Naive B cell (primary cell): ENCODE data around the gene OR4K14. TPM values are rescaled to one million over a fixed set of nuclear protein-coding genes. Genes with fewer than 3 reads are reported as not detected.
"Not testable (repeated sequence)": the region's sequence is repeated elsewhere in the genome, so short reads cannot be mapped to it uniquely, and the experiment has no call there.

Experiments used
- ATAC-seq, 2 donors: fragments of 150-1000 bp; cut with Tn5 transposase; 2 replicates each; pipeline ENCODE4 v1.10.0; 2021; ENCODE audit warnings: low read depth in 2 of 2, mild to moderate bottlenecking in 2 of 2, moderate library complexity in 2 of 2
- DNase-seq: peaks from one replicate; pipeline ENCODE4 v3.0.0; 2022
- H3K27ac Mint-ChIP-seq, 6 donors: one replicate each; pipeline ENCODE4 v1.8.0; 2020 to 2022; ENCODE audit warnings: mild to moderate bottlenecking in 6 of 6, mixed read lengths in 6 of 6, moderate library complexity in 5 of 6, inconsistent platforms in 2 of 6
- H3K27me3 Mint-ChIP-seq, 3 donors: one replicate each; pipeline ENCODE4 v1.8.0; 2021 to 2022; ENCODE audit warnings: mixed read lengths in 3 of 3, mild to moderate bottlenecking in 1 of 3
- H3K36me3 Mint-ChIP-seq, 2 donors: one replicate each; pipeline ENCODE4 v1.8.0; 2020 to 2022; ENCODE audit warnings: mixed read lengths in 2 of 2, inconsistent platforms in 1 of 2, mild to moderate bottlenecking in 1 of 2
- H3K4me1 Mint-ChIP-seq, 3 donors: one replicate each; pipeline ENCODE4 v1.8.0; 2020 to 2022; ENCODE audit warnings: mixed read lengths in 3 of 3, inconsistent platforms in 1 of 3, mild to moderate bottlenecking in 1 of 3, moderate library complexity in 1 of 3
- H3K4me3 Mint-ChIP-seq, 8 donors: one replicate each; pipeline ENCODE4 v1.8.0; 2020 to 2022; ENCODE audit warnings: mild to moderate bottlenecking in 8 of 8, mixed read lengths in 8 of 8, moderate library complexity in 8 of 8, inconsistent platforms in 2 of 8
- H3K9me3 Mint-ChIP-seq, 7 donors: one replicate each; pipeline ENCODE4 v1.8.0; 2020 to 2022; ENCODE audit warnings: mixed read lengths in 7 of 7, mild to moderate bottlenecking in 5 of 7, inconsistent platforms in 2 of 7, moderate library complexity in 1 of 7
- polyA plus RNA-seq, 6 donors: library from polyadenylated mRNA; unstranded; fragments of 300-500 nt; fragmentation: Illumina TruSeq; gene quantifications; one replicate each; pipeline ENCODE4 v1.2.3, GENCODE V29; 2021; ENCODE audit warnings: low read depth in 6 of 6

Gene OR4K14, protein sequence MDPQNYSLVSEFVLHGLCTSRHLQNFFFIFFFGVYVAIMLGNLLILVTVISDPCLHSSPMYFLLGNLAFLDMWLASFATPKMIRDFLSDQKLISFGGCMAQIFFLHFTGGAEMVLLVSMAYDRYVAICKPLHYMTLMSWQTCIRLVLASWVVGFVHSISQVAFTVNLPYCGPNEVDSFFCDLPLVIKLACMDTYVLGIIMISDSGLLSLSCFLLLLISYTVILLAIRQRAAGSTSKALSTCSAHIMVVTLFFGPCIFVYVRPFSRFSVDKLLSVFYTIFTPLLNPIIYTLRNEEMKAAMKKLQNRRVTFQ
- not detected for polyA plus RNA-seq

DNA sequence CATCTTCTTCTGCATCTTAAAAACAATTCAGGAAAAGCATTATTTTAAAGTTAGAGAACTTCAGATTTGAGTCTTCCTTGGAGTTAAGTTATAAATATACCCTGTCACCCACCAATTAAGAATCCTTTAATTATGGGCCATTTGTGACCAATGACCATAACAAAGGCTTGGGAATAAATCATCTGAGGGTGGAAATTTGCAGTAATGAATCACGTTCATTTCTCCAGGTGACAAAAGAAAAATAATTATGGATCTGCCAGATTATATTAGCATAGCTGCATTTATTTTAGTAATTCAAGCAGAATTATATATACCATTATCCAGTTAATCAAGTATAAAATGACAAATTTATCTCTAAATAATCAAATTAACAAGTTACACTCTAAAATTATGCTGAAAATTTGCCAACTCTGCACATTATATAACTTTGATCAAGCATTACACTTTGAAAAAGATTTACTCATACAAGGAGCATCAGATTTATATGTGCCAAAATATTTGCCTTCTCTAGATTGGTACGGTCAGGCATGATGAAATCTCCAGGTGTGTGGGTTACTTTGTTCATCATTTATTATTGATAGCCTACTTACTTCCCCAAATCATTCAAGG lies at the start of gene OR4K14:
Gene OR4K14 (minus strand): TSS at position 51 of the 609 bp plus-strand sequence. CDS start 4,114 bp downstream, outside the sequence.
- Mint-ChIP-seq H3K36me3 (no peaks in the 10 kb centered on the region), H3K27me3 (peaks cover 0 to 7% (median 0%) of the 10 kb centered on the region in 3 donors)

DNA sequence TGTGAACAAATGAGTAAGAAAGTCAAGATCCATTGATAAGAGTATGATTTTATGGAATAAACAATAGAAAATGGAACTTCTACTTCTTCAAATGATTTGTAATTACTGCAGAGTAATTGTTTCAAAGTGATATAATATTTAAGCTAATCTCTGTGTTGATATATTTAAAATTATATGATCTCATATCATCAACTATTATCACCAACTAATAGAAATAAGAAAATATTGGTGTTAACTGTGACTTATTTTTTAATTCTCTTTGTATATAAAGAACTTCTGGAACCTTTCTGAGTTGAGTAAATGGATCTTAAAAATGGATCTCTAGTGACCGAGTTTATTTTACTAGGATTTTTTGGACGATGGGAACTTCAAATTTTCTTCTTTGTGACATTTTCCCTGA lies 40.6 kb upstream of the OR4K14 start, which contains the start of gene OR4L1:
Gene OR4L1 (plus strand): TSS at position 301 of the 400 bp plus-strand sequence. CDS start 0 bp downstream, at position 301.
- no peaks in the 10 kb centered on the region for H3K4me1 Mint-ChIP-seq
- H3K27ac Mint-ChIP-seq, result no peak within 1 kb of the TSS
- no peaks in the 10 kb centered on the region for H3K36me3 Mint-ChIP-seq
- H3K27me3 Mint-ChIP-seq, result peaks cover 0 to 5% (median 5%) of the 10 kb centered on the region in 3 donors
- no peak for DNase-seq
- peaks cover 0 to 8% (median 4%) of the 10 kb centered on the region in 7 donors for H3K9me3 Mint-ChIP-seq
- ATAC-seq, result no peak
- H3K4me3 Mint-ChIP-seq, result no peak within 1 kb of the TSS

More for the DNA sequence above, at the start of gene OR4K14:
- peaks cover 0 to 7% (median 2%) of the 10 kb centered on the region in 7 donors for H3K9me3 Mint-ChIP-seq
- no peak within 1 kb of the TSS for H3K27ac Mint-ChIP-seq
- DNase-seq (no peak), ATAC-seq (no peak)
- H3K4me3 Mint-ChIP-seq, result no peak within 1 kb of the TSS
- H3K4me1 Mint-ChIP-seq, result no peaks in the 10 kb centered on the region

DNA sequence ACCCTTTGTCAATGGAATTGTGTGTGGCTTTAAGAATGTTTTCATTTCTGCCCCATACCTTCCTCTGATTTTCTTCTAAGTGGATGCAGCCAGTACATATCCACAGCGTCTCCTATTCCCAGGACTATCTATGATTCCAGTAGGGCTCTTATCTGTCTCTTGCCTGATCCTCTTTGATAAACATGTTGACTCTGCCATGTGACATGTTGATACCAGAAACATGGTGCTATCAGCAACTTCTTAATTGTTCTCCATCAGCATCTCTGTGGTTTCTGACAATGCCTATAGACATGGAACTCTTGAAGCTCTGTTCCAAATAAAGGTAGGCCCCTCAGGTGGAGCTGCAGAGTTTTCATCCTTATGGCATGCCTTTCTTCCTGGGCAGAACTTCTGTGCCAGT lies 29.1 kb upstream of the OR4K14 start:
- Mint-ChIP-seq H3K4me3 (no peak overlapping the region), H3K36me3 (no peaks in the 10 kb centered on the region), H3K9me3 (no peaks in the 10 kb centered on the region), H3K27me3 (peaks cover 0 to 14% (median 5%) of the 10 kb centered on the region in 3 donors), H3K4me1 (no peaks in the 10 kb centered on the region), H3K27ac (no peak overlapping the region)
- ATAC-seq, result no peak
- no peak for DNase-seq

DNA sequence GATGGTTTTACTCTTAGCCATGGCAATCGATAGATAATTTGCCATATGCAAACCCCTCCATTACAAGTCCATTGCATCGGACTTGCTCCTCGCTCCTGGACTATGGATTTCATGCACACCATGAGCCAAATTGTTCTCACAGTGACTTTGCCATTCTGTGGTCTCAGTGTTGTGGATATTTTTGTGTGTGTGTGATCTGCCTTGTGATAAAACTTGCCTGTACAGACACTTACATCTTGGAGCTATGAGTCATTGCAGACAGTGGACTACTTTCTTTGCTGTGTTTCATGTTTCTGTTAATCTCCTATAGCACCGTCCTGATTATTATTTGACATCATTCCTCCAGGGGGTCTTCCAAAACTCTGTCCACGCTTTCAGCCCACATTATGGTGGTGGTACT lies 25.1 kb upstream of the OR4K14 start:
- no peaks in the 10 kb centered on the region for H3K4me1 Mint-ChIP-seq
- peaks cover 0 to 2% (median 2%) of the 10 kb centered on the region in 3 donors for H3K27me3 Mint-ChIP-seq
- H3K9me3 Mint-ChIP-seq, result peaks cover 0 to 11% (median 4%) of the 10 kb centered on the region in 7 donors
- ATAC-seq (no peak), DNase-seq (no peak)
- no peak overlapping the region for H3K27ac Mint-ChIP-seq
- no peaks in the 10 kb centered on the region for H3K36me3 Mint-ChIP-seq
- no peak overlapping the region for H3K4me3 Mint-ChIP-seq

DNA sequence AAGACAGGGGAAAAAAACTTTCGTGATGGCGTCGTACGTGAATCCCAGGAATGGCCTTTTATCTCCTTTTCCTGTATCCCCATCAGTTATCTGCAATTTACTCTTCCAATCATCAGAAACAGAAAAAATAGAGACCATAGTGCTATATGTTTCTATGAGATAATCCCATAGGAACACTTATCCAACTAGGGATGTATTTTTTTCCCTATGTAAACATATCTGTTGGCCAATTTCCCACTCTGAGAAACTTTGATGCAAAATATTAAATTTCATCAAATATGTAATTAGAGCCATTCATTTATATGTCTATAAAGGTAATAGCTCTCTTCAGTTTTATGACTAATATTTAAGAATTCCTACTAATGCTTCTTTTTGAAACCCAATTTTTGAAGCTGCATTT lies 16.8 kb upstream of the OR4K14 start, which contains the start of gene OR4K13:
Gene OR4K13 (minus strand): TSS at position 101 of the 400 bp plus-strand sequence. CDS start 1,280 bp downstream, outside the sequence.
- Mint-ChIP-seq H3K27ac (no peak within 1 kb of the TSS), H3K36me3 (no peaks in the 10 kb centered on the region), H3K4me1 (no peaks in the 10 kb centered on the region), H3K27me3 (no peaks in the 10 kb centered on the region), H3K9me3 (peaks cover 0 to 8% (median 2%) of the 10 kb centered on the region in 7 donors), H3K4me3 (no peak within 1 kb of the TSS)
- no peak for DNase-seq
- no peak for ATAC-seq

DNA sequence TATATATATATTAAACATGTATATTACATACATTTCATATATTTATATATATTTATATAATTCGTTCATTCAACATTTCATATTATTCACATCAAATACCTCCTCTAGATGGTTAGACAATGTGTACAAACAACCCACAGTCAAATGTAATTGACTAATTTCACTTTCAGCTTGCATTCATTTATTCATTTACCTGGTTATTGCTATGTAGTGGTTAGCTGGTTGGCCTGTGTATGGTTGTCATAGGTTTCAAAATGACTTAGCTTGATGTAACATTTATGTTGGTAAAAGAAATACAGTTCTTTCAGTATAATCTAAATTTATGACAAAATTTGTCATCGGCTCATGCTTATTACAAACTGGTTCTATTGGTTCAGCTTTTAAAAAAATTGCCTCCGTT lies 16.3 kb upstream of the OR4K14 start:
- no peaks in the 10 kb centered on the region for H3K27me3 Mint-ChIP-seq
- H3K4me3 Mint-ChIP-seq, result no peak overlapping the region
- no peak for DNase-seq
- ATAC-seq, result no peak
- H3K36me3 Mint-ChIP-seq, result no peaks in the 10 kb centered on the region
- peaks cover 0 to 8% (median 2%) of the 10 kb centered on the region in 7 donors for H3K9me3 Mint-ChIP-seq
- no peaks in the 10 kb centered on the region for H3K4me1 Mint-ChIP-seq
- H3K27ac Mint-ChIP-seq, result no peak overlapping the region

DNA sequence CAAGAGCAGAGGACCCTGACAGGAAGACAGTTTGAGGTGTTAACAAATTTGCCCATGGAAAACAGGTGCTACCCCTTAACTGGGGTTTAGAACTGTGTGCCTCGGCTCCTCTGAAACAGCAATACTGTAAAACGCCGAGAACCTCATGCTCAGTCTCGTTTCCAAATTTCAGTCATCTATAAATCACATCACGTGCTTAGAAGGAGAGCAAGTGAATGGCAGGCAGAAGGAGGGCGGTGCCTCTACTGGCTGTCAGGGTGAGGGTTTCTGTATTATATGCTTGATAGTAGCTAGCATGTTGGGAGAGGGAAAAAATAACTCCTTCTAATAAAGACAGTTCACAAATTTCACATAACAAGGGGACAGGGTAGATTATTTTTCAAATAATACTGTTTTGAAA lies 12.0 kb upstream of the OR4K14 start:
- Mint-ChIP-seq H3K4me1 (no peaks in the 10 kb centered on the region), H3K27me3 (peaks cover 0 to 3% (median 0%) of the 10 kb centered on the region in 3 donors), H3K36me3 (no peaks in the 10 kb centered on the region), H3K27ac (no peak overlapping the region), H3K9me3 (peaks cover 0 to 5% (median 2%) of the 10 kb centered on the region in 7 donors), H3K4me3 (no peak overlapping the region)
- ATAC-seq (no peak), DNase-seq (no peak)

DNA sequence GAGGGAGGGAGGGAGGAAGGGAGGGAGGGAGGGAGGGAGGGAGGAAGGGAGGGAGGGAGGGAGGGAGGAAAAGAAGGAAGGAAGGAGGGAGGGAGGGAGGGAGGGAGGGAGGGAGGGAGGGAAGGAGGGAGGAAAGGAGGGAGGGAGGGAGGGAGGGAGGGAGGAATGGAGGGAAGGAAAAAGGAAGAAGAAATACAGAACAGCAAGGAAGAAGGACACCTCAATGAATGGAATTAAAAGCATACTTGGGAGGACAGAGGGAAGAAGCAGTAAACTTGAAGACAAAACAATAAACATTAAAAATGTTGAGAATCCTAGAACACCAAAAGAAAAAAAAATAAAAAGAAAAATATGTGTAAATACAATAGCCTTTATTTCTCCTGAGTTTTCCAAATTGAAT lies 11.0 kb downstream of the OR4K14 start:
- Mint-ChIP-seq H3K27ac (no peak overlapping the region), H3K27me3 (no peaks in the 10 kb centered on the region), H3K4me3 (no peak overlapping the region), H3K36me3 (no peaks in the 10 kb centered on the region), H3K9me3 (peaks cover 0 to 28% (median 8%) of the 10 kb centered on the region in 7 donors), H3K4me1 (no peaks in the 10 kb centered on the region)
- no peak for DNase-seq
- ATAC-seq, result no peak

DNA sequence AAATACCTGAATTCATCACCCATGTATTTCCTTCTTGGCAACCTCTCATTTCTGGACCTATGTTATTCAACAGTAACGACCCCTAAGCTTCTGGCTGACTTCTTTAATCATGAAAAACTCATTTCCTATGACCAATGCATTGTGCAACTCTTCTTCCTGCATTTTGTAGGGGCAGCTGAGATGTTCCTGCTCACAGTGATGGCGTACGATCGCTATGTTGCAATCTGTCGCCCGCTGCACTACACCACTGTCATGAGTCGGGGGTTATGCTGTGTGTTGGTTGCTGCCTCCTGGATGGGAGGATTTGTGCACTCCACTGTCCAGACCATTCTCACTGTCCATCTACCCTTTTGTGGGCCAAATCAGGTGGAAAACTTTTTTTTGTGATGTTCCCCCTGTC lies 16.8 kb downstream of the OR4K14 start:
- no peaks in the 10 kb centered on the region for H3K4me1 Mint-ChIP-seq
- H3K4me3 Mint-ChIP-seq, result no peak overlapping the region
- H3K9me3 Mint-ChIP-seq, result peaks cover 0 to 12% (median 2%) of the 10 kb centered on the region in 7 donors
- H3K36me3 Mint-ChIP-seq, result no peaks in the 10 kb centered on the region
- DNase-seq (no peak), ATAC-seq (no peak)
- peaks cover 0 to 6% (median 0%) of the 10 kb centered on the region in 3 donors for H3K27me3 Mint-ChIP-seq
- no peak overlapping the region for H3K27ac Mint-ChIP-seq

DNA sequence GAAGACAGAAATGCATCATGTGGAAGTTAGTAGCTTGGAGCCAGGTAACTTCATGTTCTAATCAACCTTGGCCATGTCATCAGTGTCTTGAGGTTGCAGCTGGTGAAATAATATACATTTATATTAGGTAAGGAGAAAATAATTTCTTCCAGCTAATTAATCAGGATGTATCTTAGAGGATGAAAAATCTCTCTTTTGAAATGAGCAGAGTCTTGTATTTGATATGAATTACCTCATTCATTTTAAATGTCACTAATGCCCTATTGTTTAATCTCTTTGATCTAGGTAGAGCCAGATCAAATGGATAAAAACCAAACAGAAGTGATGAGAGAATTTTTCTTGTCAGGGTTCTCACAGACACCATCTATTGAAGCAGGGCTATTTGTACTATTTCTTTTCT lies 17.2 kb downstream of the OR4K14 start, which contains the start of gene OR4Q2:
Gene OR4Q2 (plus strand): TSS at position 301 of the 400 bp plus-strand sequence.
- ATAC-seq, result no peak
- no peak for DNase-seq
- H3K4me3 Mint-ChIP-seq, result no peak within 1 kb of the TSS
- H3K27ac Mint-ChIP-seq, result no peak within 1 kb of the TSS
- H3K4me1 Mint-ChIP-seq, result no peaks in the 10 kb centered on the region
- no peaks in the 10 kb centered on the region for H3K36me3 Mint-ChIP-seq
- H3K9me3 Mint-ChIP-seq, result peaks cover 0 to 7% (median 0%) of the 10 kb centered on the region in 7 donors
- peaks cover 0 to 6% (median 0%) of the 10 kb centered on the region in 3 donors for H3K27me3 Mint-ChIP-seq

DNA sequence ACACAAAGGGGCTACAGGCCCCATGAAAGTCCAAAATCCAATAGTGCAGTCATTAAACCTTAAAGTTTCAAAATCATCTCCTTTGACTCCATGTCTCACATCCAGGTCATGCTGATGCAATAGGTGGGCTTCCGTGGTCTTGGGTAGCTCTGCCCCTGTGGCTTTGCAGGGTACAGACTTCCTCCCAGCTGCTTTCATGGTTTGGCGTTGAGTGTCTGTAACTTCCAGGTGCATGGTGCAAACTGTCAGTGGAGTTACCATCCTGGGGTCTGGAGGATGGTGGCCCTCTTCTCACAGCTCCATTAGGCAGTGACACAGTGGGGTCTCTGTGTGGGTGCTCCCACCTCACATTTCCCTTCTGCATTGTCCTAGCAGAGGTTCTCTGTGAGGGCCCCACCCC lies 25.7 kb downstream of the OR4K14 start:
- ATAC-seq (no peak), DNase-seq (no peak)
- no peaks in the 10 kb centered on the region for H3K4me1 Mint-ChIP-seq
- H3K9me3 Mint-ChIP-seq, result peaks cover 6 to 18% (median 10%) of the 10 kb centered on the region in 7 donors
- H3K4me3 Mint-ChIP-seq, result no peak overlapping the region
- no peaks in the 10 kb centered on the region for H3K27me3 Mint-ChIP-seq
- H3K36me3 Mint-ChIP-seq, result peaks cover 0 to 6% of the 10 kb centered on the region in 2 donors
- no peak overlapping the region for H3K27ac Mint-ChIP-seq

DNA sequence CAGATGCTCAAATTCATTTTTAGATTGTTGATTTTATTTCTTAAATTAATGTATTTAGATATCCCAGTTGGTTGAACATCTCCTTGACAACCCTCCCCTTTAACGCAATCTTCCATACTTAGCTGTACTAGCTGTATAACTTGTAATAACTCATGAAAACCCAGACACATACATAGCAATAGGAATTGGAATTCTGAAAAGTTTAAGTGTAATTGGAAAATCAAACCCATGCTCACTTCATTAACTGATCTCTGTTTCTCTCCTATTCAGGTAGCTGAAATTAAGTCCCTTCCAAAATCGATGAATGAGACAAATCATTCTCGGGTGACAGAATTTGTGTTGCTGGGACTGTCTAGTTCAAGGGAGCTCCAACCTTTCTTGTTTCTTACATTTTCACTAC lies 43.8 kb downstream of the OR4K14 start, which contains the start of gene OR4K15:
Gene OR4K15 (plus strand): TSS at position 301 of the 400 bp plus-strand sequence. CDS start 0 bp downstream, at position 301.
- DNase-seq, result no peak
- H3K27ac Mint-ChIP-seq, result no peak within 1 kb of the TSS
- peaks cover 0 to 6% (median 0%) of the 10 kb centered on the region in 3 donors for H3K27me3 Mint-ChIP-seq
- no peak for ATAC-seq
- H3K4me3 Mint-ChIP-seq, result no peak within 1 kb of the TSS
- H3K4me1 Mint-ChIP-seq, result no peaks in the 10 kb centered on the region
- no peaks in the 10 kb centered on the region for H3K36me3 Mint-ChIP-seq
- H3K9me3 Mint-ChIP-seq, result peaks cover 0 to 5% (median 1%) of the 10 kb centered on the region in 7 donors

DNA sequence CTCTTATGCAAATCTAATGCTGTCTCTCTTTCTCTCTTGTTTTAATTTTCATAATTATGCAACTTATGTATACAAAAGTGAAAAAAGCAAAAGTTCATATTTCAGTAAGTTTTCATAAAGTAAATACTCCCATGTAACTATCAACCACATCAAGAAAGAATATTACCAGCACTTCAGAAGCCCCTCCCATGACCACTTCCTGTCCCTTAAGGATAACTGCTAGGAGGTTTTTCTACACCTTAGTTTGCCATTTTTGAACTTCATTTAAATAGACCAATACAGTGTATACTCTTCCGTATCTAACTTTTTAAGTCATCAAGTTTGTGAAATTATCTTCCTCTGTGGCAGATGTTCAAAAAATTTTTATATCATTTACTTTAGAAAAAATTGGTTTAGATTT lies 44.3 kb downstream of the OR4K14 start:
- H3K4me1 Mint-ChIP-seq, result no peaks in the 10 kb centered on the region
- no peak for ATAC-seq
- no peak overlapping the region for H3K4me3 Mint-ChIP-seq
- peaks cover 0 to 5% (median 0%) of the 10 kb centered on the region in 7 donors for H3K9me3 Mint-ChIP-seq
- no peak overlapping the region for H3K27ac Mint-ChIP-seq
- no peaks in the 10 kb centered on the region for H3K36me3 Mint-ChIP-seq
- peaks cover 0 to 2% (median 0%) of the 10 kb centered on the region in 3 donors for H3K27me3 Mint-ChIP-seq
- no peak for DNase-seq

DNA sequence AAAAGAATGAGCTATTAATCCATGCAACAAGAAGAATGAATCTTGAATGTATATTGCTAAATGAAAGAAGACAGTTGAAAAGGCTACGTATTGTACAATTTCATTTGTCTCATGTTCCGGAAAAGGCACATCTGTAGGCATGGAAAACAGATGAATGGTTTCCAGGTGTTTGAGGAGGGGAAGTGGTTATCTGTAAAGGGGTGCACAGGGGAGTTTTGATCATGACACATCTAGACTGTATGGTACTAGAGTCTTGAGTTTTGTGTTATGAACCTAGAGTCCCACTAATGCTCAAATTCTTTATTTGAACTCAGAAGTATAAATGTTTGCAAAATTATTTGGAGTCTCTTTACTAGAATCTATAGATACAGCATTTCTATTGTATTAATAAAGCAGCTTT lies 49.4 kb downstream of the OR4K14 start:
- H3K27ac Mint-ChIP-seq, H3K4me1 Mint-ChIP-seq, H3K4me3 Mint-ChIP-seq, H3K36me3 Mint-ChIP-seq, ATAC-seq, H3K9me3 Mint-ChIP-seq, H3K27me3 Mint-ChIP-seq, DNase-seq: not testable (repeated sequence)
